ENCODE results near the gene RAMP2. TPM values are rescaled to one million over a fixed set of nuclear protein-coding genes. Genes with fewer than 3 reads are reported as not detected.

Gene RAMP2
- total and polyA plus RNA-seq, 2 of the 13 experiments (the other 11 are each of a cell fraction or from before 2014, with no cell fraction given), result 1.4 to 5.2 TPM

- 0 out of 2 replicates have a peak, but pooled peaks have one; percentile 52 for TF ChIP-seq JUND (CRISPR knock-in tag; IDR thresholded peaks at IDR 0.05)
- TF ChIP-seq NFE2L1 (CRISPR knock-in tag; IDR thresholded peaks at IDR 0.05; ENCODE audit: borderline replicate concordance), result 0 out of 2 replicates have a peak, but pooled peaks have one; percentile 50
- TF ChIP-seq KAT2B (IDR thresholded peaks at IDR 0.05; ENCODE audit: borderline replicate concordance, low read depth, low read length), result no peak
- no peak for TF ChIP-seq DNMT3B (CRISPR knock-in tag; conservative IDR thresholded peaks at IDR 0.05)
- peak; percentile 50; the same call in 1 of the 2 replicates for TF ChIP-seq ZNF510 (CRISPR knock-in tag; IDR thresholded peaks at IDR 0.05; ENCODE audit: low read depth)
- TF ChIP-seq HNRNPH1 (optimal IDR thresholded peaks at IDR 0.05; ENCODE audit: low read depth, low read length), result no peak
- peak in 1 of 2 experiments; percentile 72; a peak in 2 of 4 replicates for TF ChIP-seq HMGXB4 (CRISPR knock-in tag; IDR thresholded peaks at IDR 0.05; ENCODE audit: borderline replicate concordance in 1 of 2, low read depth in 1 of 2)
- TF ChIP-seq MXD1 (CRISPR knock-in tag; IDR thresholded peaks at IDR 0.05), result peak; percentile 86
- 0 out of 2 replicates have a peak, but pooled peaks have one; percentile 57 for TF ChIP-seq ZBTB43 (CRISPR knock-in tag; conservative IDR thresholded peaks at IDR 0.05)
- TF ChIP-seq ZFP82 (CRISPR knock-in tag; IDR thresholded peaks at IDR 0.05; ENCODE audit: borderline replicate concordance), result peak; percentile 63
- TF ChIP-seq CREB1 (IDR thresholded peaks at IDR 0.05), result no peak
- no peak for TF ChIP-seq CREB1 (CRISPR knock-in tag; IDR thresholded peaks at IDR 0.05)
- TF ChIP-seq ZBTB2 (CRISPR knock-in tag; IDR thresholded peaks at IDR 0.05; ENCODE audit: low read depth), result no peak; the same call in none of the 2 replicates
- 0 out of 2 replicates have a peak, but pooled peaks have one; percentile 47 for TF ChIP-seq THRA (CRISPR knock-in tag; IDR thresholded peaks at IDR 0.05; ENCODE audit: borderline replicate concordance)
- no peak for TF ChIP-seq TP53 (CRISPR knock-in tag; conservative IDR thresholded peaks at IDR 0.05)
- TF ChIP-seq SMC3 (IDR thresholded peaks at IDR 0.05; ENCODE audit: low read length), result no peak
- peak; percentile 90; the same call in 1 of the 2 replicates for TF ChIP-seq ZNF224 (CRISPR knock-in tag; IDR thresholded peaks at IDR 0.05)
- no peak for TF ChIP-seq THYN1 (CRISPR knock-in tag; IDR thresholded peaks at IDR 0.05; ENCODE audit: borderline replicate concordance, low read depth)
- TF ChIP-seq SMAD1 (CRISPR knock-in tag; IDR thresholded peaks at IDR 0.05; ENCODE audit: borderline replicate concordance, low read depth), result peak; percentile 30; the same call in 1 of the 2 replicates
- 0 out of 2 replicates have a peak, but pooled peaks have one; percentile 12 for TF ChIP-seq TFAP4 (IDR thresholded peaks at IDR 0.05; ENCODE audit: borderline replicate concordance, low read depth)
Measured at GRCh38 chr17:42744806-42745617, 16.0 kb upstream of the RAMP2 start, which contains the start of gene EZH1 (continued).
